HG02870 (cell line): ENCODE results near the gene CDC6.
A peak's percentile ranks its signal among the peaks of the same experiment; 100 is the strongest.

Source experiments
- ATAC-seq: cut with Tn5 transposase; IDR thresholded peaks from one replicate; pipeline ENCODE4 v1.9.1; 2021; ENCODE audit warnings: mild to moderate bottlenecking, moderate library complexity; ENCODE audit not compliant: unreplicated experiment

The CDC6 gene

DNA sequence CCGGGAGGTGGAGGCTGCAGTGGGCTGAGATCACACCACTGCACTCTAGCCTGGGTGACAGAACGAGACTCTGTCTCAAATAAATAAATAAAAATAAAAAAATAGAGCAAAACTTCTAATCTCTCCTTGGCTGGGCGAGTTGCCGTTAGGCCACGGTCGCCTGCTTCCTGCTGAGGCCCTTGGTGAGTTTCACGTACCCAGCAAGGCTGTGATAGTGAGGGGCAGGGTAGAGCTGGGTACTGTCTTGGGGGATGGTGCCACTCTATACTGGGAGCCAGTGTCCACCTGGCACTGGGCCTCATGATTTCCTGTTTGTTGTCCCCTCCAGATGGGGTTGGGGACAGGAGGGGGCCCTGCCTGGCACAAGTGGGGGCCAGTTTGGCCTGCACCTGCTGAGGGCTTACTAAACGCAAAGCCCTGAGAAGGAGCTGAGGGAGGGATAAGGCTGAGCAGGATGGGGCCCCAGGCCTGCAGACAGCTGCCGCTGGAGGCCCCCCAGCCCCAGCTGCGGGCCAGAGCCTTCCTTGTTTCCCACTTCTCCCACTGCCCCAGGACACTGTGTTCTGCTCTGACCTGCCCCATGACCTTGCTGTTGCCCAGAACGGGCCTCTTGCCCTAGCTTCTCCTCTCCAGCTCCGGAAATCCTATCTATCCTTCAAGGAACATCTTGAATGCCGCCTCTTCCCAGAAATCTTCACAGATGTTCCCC lies 51.4 kb downstream of the CDC6 start:
- no peak for ATAC-seq

- ATAC-seq, result no peak
Observed at GRCh38 chr17:40340327-40340726, 52.6 kb downstream of the CDC6 start.

DNA sequence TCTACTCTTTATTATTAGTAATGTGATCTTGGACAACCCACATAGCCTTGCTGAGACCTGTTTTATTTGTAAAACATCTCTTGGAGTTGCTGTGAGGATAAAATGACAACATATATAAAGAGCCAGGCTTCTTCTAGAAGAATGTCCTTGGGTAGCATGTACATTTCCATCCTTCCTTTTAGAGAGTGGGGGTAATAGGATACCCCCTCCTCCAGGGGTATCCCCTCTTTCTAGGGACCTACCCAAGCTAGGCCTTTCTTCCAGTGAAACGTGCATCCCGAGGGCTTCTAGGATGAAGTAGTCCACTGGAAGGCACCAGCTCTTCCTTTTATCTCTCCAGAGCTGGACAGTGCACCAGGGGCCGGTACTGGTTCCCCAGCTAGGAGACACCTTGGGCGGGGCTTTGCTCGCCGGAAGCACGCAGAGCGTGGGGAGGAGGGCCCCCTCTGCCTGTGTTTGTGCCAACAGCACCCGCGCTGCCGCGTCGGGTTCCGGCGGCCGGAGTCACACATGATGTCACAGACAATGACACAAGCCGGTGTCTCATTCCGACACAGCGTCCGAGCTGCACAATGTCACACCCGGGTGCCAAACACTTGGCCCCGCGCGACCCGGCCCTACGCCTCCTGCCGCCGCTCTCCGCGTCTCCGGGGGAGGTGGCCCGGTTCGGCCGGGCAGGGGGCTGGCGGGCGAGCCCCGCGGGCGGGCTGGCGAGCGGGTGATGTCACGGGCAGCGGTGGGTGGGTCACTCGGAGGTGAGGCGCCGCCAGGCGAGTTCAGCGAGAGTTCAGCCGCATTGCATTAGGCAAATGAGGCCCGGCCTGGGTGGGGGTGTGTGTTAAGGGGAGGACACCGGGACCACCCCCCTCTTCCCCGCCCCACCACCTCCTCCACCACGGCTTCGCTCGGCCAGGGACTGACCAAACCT lies 53.5 kb downstream of the CDC6 start:
- peak; percentile 63 for ATAC-seq

DNA sequence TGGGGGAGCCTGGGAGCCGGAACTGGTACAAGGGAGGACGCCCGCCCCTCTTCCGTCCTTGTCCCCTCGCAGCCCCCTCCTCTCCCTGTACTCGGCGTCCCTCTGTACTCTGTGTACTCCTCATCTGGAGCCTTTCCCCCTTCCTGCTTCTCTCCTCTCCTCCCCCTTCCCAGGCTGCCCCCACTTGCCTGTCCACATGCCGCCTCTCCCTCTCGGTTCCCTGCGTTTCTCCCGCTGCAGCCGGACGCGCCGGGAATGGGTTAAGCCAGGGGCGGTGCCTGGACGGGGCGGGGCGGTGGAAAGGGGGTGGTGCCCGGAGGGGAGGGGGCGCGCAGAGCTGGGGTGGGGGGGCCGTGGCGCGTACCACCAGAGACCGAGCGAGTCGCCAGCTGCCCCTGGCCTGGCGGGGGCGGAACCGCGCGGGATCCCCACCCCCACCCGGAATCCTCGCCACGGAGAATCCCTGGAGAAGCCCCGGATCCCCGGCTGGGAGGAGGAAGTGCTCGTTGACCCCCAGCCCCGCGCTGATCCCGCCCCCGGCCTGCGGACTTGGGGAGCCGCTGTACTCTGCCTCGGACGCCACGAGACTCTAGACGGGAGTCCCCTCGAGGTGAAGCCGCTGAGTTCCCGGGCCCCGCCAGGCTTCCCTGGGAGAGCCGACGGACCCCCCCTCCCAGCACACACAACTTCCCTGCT lies 54.3 kb downstream of the CDC6 start:
- ATAC-seq, result no peak

GRCh38 chr17:40342504-40343218 lies 55.0 kb downstream of the CDC6 start:
- ATAC-seq, result no peak

DNA sequence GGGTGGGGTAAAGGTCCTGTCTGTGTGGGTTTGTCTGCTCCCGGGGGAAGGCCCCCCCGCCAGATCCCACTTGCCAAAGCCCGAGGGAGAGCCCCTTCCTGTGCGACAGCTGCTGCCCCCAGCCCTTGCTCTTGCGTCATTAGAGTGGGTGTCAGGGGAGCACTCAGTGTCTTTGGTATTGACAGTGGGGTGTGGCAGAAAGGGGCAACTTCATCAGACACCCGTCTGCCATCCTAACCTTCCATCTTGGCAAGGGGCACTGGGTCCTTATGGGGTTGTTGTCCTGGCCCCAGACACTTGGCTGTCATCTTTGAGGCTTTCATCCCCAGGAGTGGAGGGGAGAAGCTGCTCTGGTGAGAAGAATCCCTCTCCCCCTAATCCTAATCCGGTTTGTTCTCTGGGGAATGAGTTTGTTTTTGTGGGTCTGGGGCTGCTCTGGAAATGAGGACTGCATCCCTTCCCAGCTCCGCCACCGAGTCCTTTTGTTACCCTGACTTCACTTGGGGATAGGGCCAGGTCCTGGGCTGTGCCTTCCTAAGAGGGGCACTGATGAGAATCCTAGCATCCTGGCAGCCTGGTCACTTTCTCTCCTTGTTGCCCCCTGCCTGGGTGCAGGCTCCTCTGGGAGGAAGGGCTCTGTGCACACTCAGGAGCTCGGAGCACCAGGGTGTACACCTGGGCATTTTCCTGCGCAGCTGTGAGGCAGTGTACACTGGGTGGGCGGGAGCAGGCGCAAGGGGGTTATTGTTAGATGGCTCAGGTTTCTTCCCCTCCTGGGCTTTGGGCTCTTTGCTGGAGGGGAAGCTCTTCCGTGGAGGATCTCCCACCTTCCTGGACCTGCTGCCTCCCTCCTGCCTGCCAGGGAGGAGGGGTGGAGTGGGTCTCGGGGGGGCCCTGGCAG lies 55.8 kb downstream of the CDC6 start:
- no peak for ATAC-seq

DNA sequence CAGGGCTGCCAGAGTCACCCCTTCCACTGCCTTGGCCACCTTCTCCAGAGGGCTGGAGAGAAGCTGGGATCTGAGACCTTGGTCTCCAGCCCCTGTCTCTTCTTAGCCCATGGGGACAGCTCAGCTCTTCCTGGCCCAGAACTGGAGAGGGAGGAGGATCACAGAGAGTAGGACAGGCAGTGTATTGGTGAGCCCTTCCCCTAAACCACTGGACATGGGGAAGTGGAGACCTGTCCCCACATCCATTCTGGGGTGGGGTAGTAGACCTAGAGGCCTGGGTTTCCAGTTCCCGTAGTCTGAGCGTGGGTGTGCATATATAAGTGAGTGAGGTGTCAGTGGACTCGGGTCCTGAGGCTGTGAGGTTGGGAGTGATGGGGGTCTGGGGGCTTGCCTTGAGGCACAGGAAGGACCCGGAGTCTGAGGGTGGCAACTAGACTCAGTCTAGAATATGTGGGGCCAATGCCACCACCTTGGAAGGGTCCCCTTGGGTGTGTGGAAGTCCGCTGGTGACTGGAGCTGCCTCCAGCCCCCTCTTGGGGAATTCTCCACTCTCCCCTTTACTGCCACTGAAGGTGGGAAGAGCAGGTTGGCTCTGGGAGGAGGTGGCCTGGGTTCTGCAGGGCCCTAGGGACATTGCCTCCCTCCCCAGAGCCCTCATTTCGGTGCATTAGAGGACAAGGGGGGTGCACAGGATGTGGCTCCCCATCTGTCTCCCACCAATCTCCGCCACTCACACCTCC lies 56.9 kb downstream of the CDC6 start:
- ATAC-seq, result no peak

GRCh38 chr17:40345161-40345993 lies 57.7 kb downstream of the CDC6 start:
- no peak for ATAC-seq

DNA sequence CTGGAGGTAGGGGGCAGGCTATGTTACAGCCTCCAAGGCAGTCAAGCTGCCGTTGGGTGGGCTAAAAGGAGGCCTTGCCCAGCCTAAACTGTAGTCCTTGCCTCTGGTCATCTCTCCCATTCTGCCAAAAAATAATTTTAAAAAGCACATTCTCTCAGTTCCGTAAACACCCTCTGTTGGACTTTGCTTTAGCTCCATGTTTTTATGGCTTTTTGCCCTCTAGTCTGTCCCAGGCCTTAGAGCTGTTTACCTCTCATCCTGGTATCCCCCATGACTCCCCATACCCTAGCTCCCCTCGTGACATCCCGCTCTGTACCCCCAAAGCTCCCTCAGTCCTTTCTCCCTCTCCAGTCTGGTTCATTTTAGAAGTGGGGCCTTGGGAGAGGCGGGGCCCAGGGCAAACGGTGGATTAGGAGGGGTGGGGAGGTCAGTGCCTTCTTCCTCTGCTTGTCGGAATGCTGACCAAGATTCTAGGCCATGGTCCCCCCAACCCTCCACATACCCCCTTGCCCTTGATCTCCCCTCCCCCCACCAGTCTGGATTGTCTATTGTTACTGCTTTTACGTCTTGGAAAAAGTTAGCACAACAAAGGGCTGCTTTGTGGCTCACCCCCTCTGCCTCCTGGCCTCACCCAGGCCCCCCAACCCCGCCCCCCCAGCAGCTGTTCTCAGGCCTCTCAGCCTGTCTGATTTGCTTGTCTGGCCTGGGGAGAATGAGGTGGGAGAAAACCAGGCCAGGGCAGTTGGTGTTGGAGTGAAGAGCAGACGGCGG lies 58.5 kb downstream of the CDC6 start:
- ATAC-seq, result no peak

GRCh38 chr17:40346765-40347158 lies 59.1 kb downstream of the CDC6 start:
- ATAC-seq, result no peak

GRCh38 chr17:40347319-40348135 lies 59.8 kb downstream of the CDC6 start:
- no peak for ATAC-seq

DNA sequence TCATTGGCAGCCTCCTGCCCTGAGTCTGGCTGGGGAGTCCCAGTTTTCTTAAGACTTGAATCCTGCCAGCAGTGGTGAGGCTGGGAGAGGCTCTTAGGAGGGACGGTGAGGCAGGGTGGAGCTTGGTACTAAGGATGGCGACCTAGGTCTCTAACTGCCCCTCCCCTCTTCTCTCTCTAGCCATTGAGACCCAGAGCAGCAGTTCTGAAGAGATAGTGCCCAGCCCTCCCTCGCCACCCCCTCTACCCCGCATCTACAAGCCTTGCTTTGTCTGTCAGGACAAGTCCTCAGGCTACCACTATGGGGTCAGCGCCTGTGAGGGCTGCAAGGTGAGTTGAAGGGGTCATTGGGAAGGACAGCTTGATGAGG lies 60.4 kb downstream of the CDC6 start:
- no peak for ATAC-seq

- no peak for ATAC-seq
Observed at GRCh38 chr17:40348562-40349476, 61.1 kb downstream of the CDC6 start.

DNA sequence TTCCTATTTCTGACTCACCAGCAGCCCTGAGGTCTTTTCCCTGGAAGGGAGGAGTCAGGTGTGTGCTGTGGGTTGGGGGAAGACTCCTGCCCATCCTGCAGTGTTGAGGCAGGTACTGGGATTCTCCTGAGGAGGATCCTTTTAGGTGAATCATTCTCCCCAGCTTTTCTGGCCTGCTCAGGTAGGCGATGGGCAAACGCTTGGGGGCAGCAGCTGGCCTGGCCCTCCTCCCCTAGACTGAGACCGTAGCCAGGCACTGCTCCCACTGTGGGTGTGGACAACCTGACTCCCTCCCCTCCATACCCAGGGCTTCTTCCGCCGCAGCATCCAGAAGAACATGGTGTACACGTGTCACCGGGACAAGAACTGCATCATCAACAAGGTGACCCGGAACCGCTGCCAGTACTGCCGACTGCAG lies 61.8 kb downstream of the CDC6 start:
- no peak for ATAC-seq

GRCh38 chr17:40349895-40350688 lies 62.4 kb downstream of the CDC6 start:
- no peak for ATAC-seq
